HepG2 (cell line): ENCODE results near the gene MTHFD1L. TPM values are rescaled to one million over a fixed set of nuclear protein-coding genes. Genes with fewer than 3 reads are reported as not detected.

Experiments used
- ATAC-seq: fragments of 200-7000 bp; cut with Tn5 transposase; 3 replicates; pipeline ENCODE4 v1.9.1; 2020; ENCODE audit warnings: mild to moderate bottlenecking, moderate library complexity
- BruUV-seq: library from RNA; stranded (reverse); fragments of 400-500 nt; replicated peaks from 2 replicates; lab custom pipeline; 2021; lab: Mats Ljungman, UMichigan
- CTCF ChIA-PET: fragments of 300-600 bp; formaldehyde crosslinking; extraction: SDS; loops from one replicate; lab custom pipeline; 2021; ENCODE audit warnings: low total read pairs, inconsistent platforms, low intra/inter-chr PET ratio; lab: Yijun Ruan, JAX
- POLR2A ChIA-PET: fragments of 350-600 bp; sonication (Branson Sonifier 250); formaldehyde crosslinking; loops from one replicate; lab custom pipeline; 2020; ENCODE audit warnings: antibody characterized with exemption, inconsistent platforms; lab: Yijun Ruan, JAX
- DNase-seq: peaks from one replicate; pipeline ENCODE4 v3.0.0-alpha.2; 2015; ENCODE audit warnings: low spot score
- FAIRE-seq: peaks from 3 replicates; lab custom pipeline; 2011; peaks lifted over from hg19 to GRCh38; lab: Jason Lieb, UNC
- H2AFZ ChIP-seq: one replicate; pipeline ENCODE4 v1.6.1; 2011; ENCODE audit warnings: low read length, inconsistent platforms
- H3K27ac ChIP-seq: fragments of 300-600 bp; 3 replicates; pipeline ENCODE4 v1.8.0; 2011; ENCODE audit warnings: mixed run types, mild to moderate bottlenecking, mixed read lengths, low read length, inconsistent platforms; ENCODE audit not compliant: insufficient read depth; ENCODE audit errors: extremely low read length
- H3K27me3 ChIP-seq, 2 experiments: fragments of 200-600 bp in 1 of 2; 2 replicates in 1 of 2; 3 replicates in 1 of 2; pipeline versions ENCODE4 v1.6.0 to v1.8.0; 2011; ENCODE audit warnings: low read length in 2 of 2, mild to moderate bottlenecking in 2 of 2, moderate library complexity in 2 of 2, inconsistent platforms in 1 of 2; ENCODE audit not compliant: insufficient read depth in 2 of 2, control insufficient read depth in 1 of 2
- H3K36me3 ChIP-seq, 2 experiments: fragments of 200-600 bp in 1 of 2; replicated peaks in 1 of 2; 2 replicates in 1 of 2; 3 replicates in 1 of 2; pipeline versions ENCODE4 v1.5.1 to v1.8.0; 2011; ENCODE audit warnings: low read length in 2 of 2, inconsistent platforms in 1 of 2; ENCODE audit not compliant: insufficient read depth in 2 of 2, control insufficient read depth in 1 of 2
- H3K4me1 ChIP-seq: 2 replicates; pipeline ENCODE4 v1.5.1; 2012; ENCODE audit warnings: low read length, inconsistent platforms; ENCODE audit not compliant: insufficient read depth
- H3K4me2 ChIP-seq: 2 replicates; pipeline ENCODE4 v1.6.0; 2011; ENCODE audit warnings: low read depth, low read length, inconsistent platforms
- H3K4me3 ChIP-seq, 3 experiments: fragments of 200-600 bp in 1 of 3; sonication (generic), shearing (Covaris generic) in 1 of 3; replicated peaks in 1 of 3; 2 replicates each; pipeline ENCODE4 v1.5.1; 2011 to 2016; ENCODE audit warnings: low read length in 3 of 3, inconsistent platforms in 2 of 3, low read depth in 2 of 3, mild to moderate bottlenecking in 2 of 3, control low read depth in 1 of 3, mixed read lengths in 1 of 3; ENCODE audit not compliant: insufficient read depth in 1 of 3
- H3K79me2 ChIP-seq: one replicate; pipeline ENCODE4 v1.6.1; 2011; ENCODE audit warnings: low read length, inconsistent platforms; ENCODE audit not compliant: insufficient read depth
- H3K9ac ChIP-seq: 2 replicates; pipeline ENCODE4 v1.6.0; 2011; ENCODE audit warnings: mild to moderate bottlenecking, low read depth, low read length, inconsistent platforms; ENCODE audit not compliant: insufficient read depth
- H3K9me3 ChIP-seq: 2 replicates; pipeline ENCODE4 v1.5.1; 2012; ENCODE audit warnings: mild to moderate bottlenecking, low read length
- H4K20me1 ChIP-seq: 2 replicates; pipeline ENCODE4 v1.6.0; 2011; ENCODE audit warnings: inconsistent platforms, mild to moderate bottlenecking, low read length, moderate library complexity; ENCODE audit not compliant: insufficient read depth
- RBM22 ChIP-seq: fragments of 200-400 bp; formaldehyde crosslinking; optimal IDR thresholded peaks from 2 replicates; pipeline ENCODE3; 2017; ENCODE audit warnings: mild to moderate bottlenecking, low read length, moderate library complexity
- ZNF205 ChIP-seq: IDR thresholded peaks from 2 replicates; pipeline ENCODE4 v1.6.1; 2018; ENCODE audit warnings: missing biosample characterization, missing genetic modification reagents
- ZNF318 ChIP-seq: sonication (generic); formaldehyde crosslinking; IDR thresholded peaks from 2 replicates; pipeline ENCODE4 v1.4.0; 2020; ENCODE audit warnings: mild to moderate bottlenecking, missing genetic modification reagents
- ZNF878 ChIP-seq: sonication (generic); formaldehyde crosslinking; IDR thresholded peaks from 2 replicates; pipeline ENCODE4 v1.8.1; 2023; ENCODE audit warnings: mild to moderate bottlenecking, missing genetic modification reagents, moderate library complexity
- WGBS: methylation state at CpG from one replicate; pipeline ENCODE4 v1.1.6; 2017; ENCODE audit warnings: low lambda C conversion rate; 5-methylcytosine and 5-hydroxymethylcytosine counted together
- in situ Hi-C: cut with HindIII; loops from 2 replicates; pipeline ENCODE4 v1.10.0; 2017; ENCODE audit warnings: low pct_unique_long_range_greater_than_20kb; ENCODE audit not compliant: extremely low pct_ligation_motif_present
- intact Hi-C: fragments of 100-400 bp; cut with micrococcal nuclease; formaldehyde crosslinking; loops from one replicate; pipeline ENCODE4 v1.10.0; 2022; ENCODE audit not compliant: unreplicated experiment
- polyA plus RNA-seq, 8 experiments: library from polyadenylated mRNA; depleted of rRNA in 3 of 8; stranded (reverse) in 7 of 8; unstranded in 1 of 8; fragments of >200 nt; fragmentation: Illumina TruSeq in 4 of 8; extraction: Trizol in 4 of 8; gene quantifications; 2 replicates each; pipeline versions ENCODE4 v1.2.1 to v1.2.3, GENCODE V29; 2011 to 2016; ENCODE audit warnings: low read depth in 4 of 8, missing spikeins in 1 of 8, mixed read lengths in 1 of 8; ENCODE audit not compliant: insufficient read depth in 1 of 8
- total RNA-seq, 5 experiments: library from RNA; depleted of rRNA; stranded (reverse); fragments of >200 nt; fragmentation: Illumina TruSeq; extraction: Trizol; gene quantifications; 2 replicates each; pipeline ENCODE4 v1.2.3, GENCODE V29; 2016; ENCODE audit warnings: low read depth in 1 of 5

MTHFD1L gene
- total and polyA plus RNA-seq, 2 of the 13 experiments (the other 11 are each of a cell fraction or from before 2014, with no cell fraction given) = 24.0 to 39.6 TPM

DNA sequence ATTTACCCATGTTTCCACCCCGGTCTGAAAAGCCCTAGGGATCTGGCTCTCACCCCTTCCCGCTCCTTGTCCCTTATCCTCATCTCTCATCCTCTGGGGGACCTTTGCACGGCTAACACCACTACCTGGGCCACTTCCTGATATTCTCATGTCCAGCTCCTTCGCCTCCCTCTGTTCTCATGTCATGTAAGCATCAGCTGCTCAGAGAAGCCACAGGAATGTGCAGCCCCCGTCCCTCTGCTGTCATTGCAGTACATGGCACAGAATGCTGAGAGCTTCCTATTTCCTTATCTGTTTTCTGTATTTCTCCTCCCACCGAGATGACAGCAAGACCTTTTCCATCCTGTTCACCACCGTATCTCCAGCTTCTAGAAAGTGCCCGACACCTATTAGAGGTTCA lies 102.4 kb downstream of the MTHFD1L start:
- Histone ChIP-seq H3K4me3 (no peak overlapping the region), H3K36me3 (peaks cover 15 to 63% of the 10 kb centered on the region in 2 experiments), H3K4me1 (no peaks in the 10 kb centered on the region), H3K27ac (no peak overlapping the region), H3K4me2 (no peak overlapping the region), H3K27me3 (no peaks in the 10 kb centered on the region), H3K9me3 (no peaks in the 10 kb centered on the region), H3K9ac (no peak overlapping the region), H3K79me2 (no peaks in the 10 kb centered on the region), H4K20me1 (no peaks in the 10 kb centered on the region), H2AFZ (no peak overlapping the region)
- FAIRE-seq (no peak), ATAC-seq (no peak; the same call in 2 of the 3 replicates), DNase-seq (no peak)
- BruUV-seq = no TSS peak
- CTCF ChIA-PET = no interaction called here
- WGBS = 92% methylated on average over 8 of the region's 8 CpGs
- in situ Hi-C loops (no loop called here), intact Hi-C loops (no loop called here)
- TF ChIP-seq RBM22 = peak; percentile 19
- TF ChIP-seq ZNF205 (CRISPR knock-in tag) = no peak
- POLR2A ChIA-PET = no interaction called here

GRCh38 chr6:150969901-150970300 lies 104.4 kb downstream of the MTHFD1L start:
- Histone ChIP-seq H3K4me3 (no peak overlapping the region), H3K27me3 (no peaks in the 10 kb centered on the region), H3K79me2 (no peaks in the 10 kb centered on the region), H3K9me3 (no peaks in the 10 kb centered on the region), H3K4me2 (no peak overlapping the region), H3K36me3 (peaks cover 14 to 54% of the 10 kb centered on the region in 2 experiments), H3K27ac (no peak overlapping the region), H4K20me1 (no peaks in the 10 kb centered on the region), H3K9ac (no peak overlapping the region), H3K4me1 (no peaks in the 10 kb centered on the region)
- BruUV-seq = no TSS peak
- FAIRE-seq (no peak), DNase-seq (no peak), ATAC-seq (no peak)
- ChIA-PET CTCF (no interaction called here), POLR2A (no interaction called here)
- intact Hi-C loops = no loop called here
- WGBS = over 99% methylated on average over 4 of the region's 4 CpGs
- TF ChIP-seq ZNF318 (CRISPR knock-in tag) = no peak
- TF ChIP-seq ZNF878 (CRISPR knock-in tag) = 0 out of 2 replicates have a peak, but pooled peaks have one; percentile 32
- TF ChIP-seq, all 625 proteins: peak for 1
- in situ Hi-C loops = no loop called here
- no peak overlapping the region for H2AFZ ChIP-seq
